HEK293 (cell line): ENCODE data around the gene C2orf78.

Source experiments
- CTCF ChIA-PET: fragments of 350-600 bp; formaldehyde crosslinking; extraction: SDS; loops from one replicate; lab custom pipeline; 2021; ENCODE audit warnings: antibody characterized with exemption; lab: Yijun Ruan, JAX
- POLR2A ChIA-PET: fragments of 300-600 bp; formaldehyde crosslinking; extraction: SDS; loops from one replicate; lab custom pipeline; 2020; ENCODE audit warnings: antibody characterized with exemption, inconsistent platforms; lab: Yijun Ruan, JAX
- H3K27ac ChIP-seq: fragments of 200-500 bp; sonication (Bioruptor generic); 2 replicates; pipeline ENCODE4 v1.5.1; 2014; ENCODE audit warnings: low read depth, low read length, control low read depth, inconsistent platforms; ENCODE audit errors: extremely low read depth
- H3K36me3 ChIP-seq, 2 experiments: fragments of 200-500 bp in 1 of 2; sonication (Bioruptor generic) in 1 of 2; 1 replicate in 1 of 2; 2 replicates in 1 of 2; pipeline ENCODE4 v1.5.1; 2014 to 2017; ENCODE audit warnings: inconsistent platforms in 2 of 2, low read length in 2 of 2; ENCODE audit not compliant: control insufficient read depth in 2 of 2, insufficient read depth in 1 of 2
- H3K4me1 ChIP-seq: fragments of 200-500 bp; sonication (Bioruptor generic); 2 replicates; pipeline ENCODE4 v1.5.1; 2014; ENCODE audit warnings: mild to moderate bottlenecking, low read length, inconsistent platforms; ENCODE audit not compliant: control insufficient read depth, insufficient read depth
- H3K4me3 ChIP-seq: 2 replicates; pipeline ENCODE4 v1.5.1; 2011; ENCODE audit warnings: low read depth, mild to moderate bottlenecking, control low read depth, low read length, moderate library complexity
- H3K9me3 ChIP-seq: fragments of 200-500 bp; sonication (Bioruptor generic); 2 replicates; pipeline ENCODE4 v1.5.1; 2014; ENCODE audit warnings: low read depth, low read length, inconsistent platforms; ENCODE audit not compliant: control insufficient read depth, insufficient read depth
- HOXA7 ChIP-seq: sonication (generic); formaldehyde crosslinking; IDR thresholded peaks from 2 replicates; pipeline ENCODE4 v1.8.1; 2022; ENCODE audit warnings: missing genetic modification reagents, borderline replicate concordance
- KLF1 ChIP-seq: fragments of 450-650 bp; formaldehyde crosslinking; IDR thresholded peaks from 2 replicates; pipeline ENCODE4 v1.5.1; 2016; ENCODE audit warnings: missing biosample characterization, missing genetic modification characterization
- SCRT1 ChIP-seq: fragments of 450-650 bp; formaldehyde crosslinking; IDR thresholded peaks from 2 replicates; pipeline ENCODE4 v1.5.1; 2016; ENCODE audit warnings: missing biosample characterization, missing genetic modification characterization, borderline replicate concordance
- ZNF10 ChIP-seq: fragments of 450-650 bp; formaldehyde crosslinking; IDR thresholded peaks from 2 replicates; pipeline ENCODE4 v1.5.1; 2017; ENCODE audit warnings: missing biosample characterization, missing genetic modification characterization
- ZNF202 ChIP-seq: fragments of 450-650 bp; formaldehyde crosslinking; IDR thresholded peaks from 2 replicates; pipeline ENCODE4 v1.5.1; 2016; ENCODE audit warnings: missing biosample characterization, missing genetic modification characterization, borderline replicate concordance
- ZNF221 ChIP-seq: fragments of 450-650 bp; formaldehyde crosslinking; IDR thresholded peaks from 2 replicates; pipeline ENCODE4 v1.5.1; 2017; ENCODE audit warnings: missing biosample characterization, missing genetic modification characterization, borderline replicate concordance
- ZNF248 ChIP-seq: fragments of 450-650 bp; formaldehyde crosslinking; IDR thresholded peaks from 2 replicates; pipeline ENCODE4 v1.5.1; 2017; ENCODE audit warnings: missing biosample characterization, missing genetic modification characterization
- ZNF274 ChIP-seq, 2 experiments: fragments of 200-500 bp in 1 of 2; fragments of 450-650 bp in 1 of 2; sonication (Bioruptor generic) in 1 of 2; formaldehyde crosslinking in 1 of 2; IDR thresholded peaks; 2 replicates each; pipeline versions ENCODE4 v1.5.1 to v1.6.1; 2014 to 2016; ENCODE audit warnings: borderline replicate concordance in 1 of 2, inconsistent platforms in 1 of 2, low read length in 1 of 2, missing biosample characterization in 1 of 2, missing genetic modification characterization in 1 of 2
- ZNF311 ChIP-seq: fragments of 450-650 bp; formaldehyde crosslinking; IDR thresholded peaks from 2 replicates; pipeline ENCODE4 v1.5.1; 2017; ENCODE audit warnings: missing biosample characterization, missing genetic modification characterization, borderline replicate concordance
- ZNF426 ChIP-seq: fragments of 450-650 bp; formaldehyde crosslinking; IDR thresholded peaks from 2 replicates; pipeline ENCODE4 v1.5.1; 2017; ENCODE audit warnings: missing biosample characterization, missing genetic modification characterization, mild to moderate bottlenecking, inconsistent platforms, moderate library complexity
- ZNF529 ChIP-seq: fragments of 450-650 bp; formaldehyde crosslinking; IDR thresholded peaks from 2 replicates; pipeline ENCODE4 v1.5.1; 2017; ENCODE audit warnings: missing genetic modification characterization, missing biosample characterization; ENCODE audit not compliant: insufficient replicate concordance
- ZNF560 ChIP-seq: fragments of 450-650 bp; formaldehyde crosslinking; IDR thresholded peaks from 2 replicates; pipeline ENCODE4 v1.5.1; 2017; ENCODE audit warnings: missing biosample characterization, missing genetic modification characterization, borderline replicate concordance
- ZNF585B ChIP-seq: fragments of 450-650 bp; formaldehyde crosslinking; IDR thresholded peaks from 2 replicates; pipeline ENCODE4 v1.5.1; 2016; ENCODE audit warnings: missing biosample characterization, missing genetic modification characterization
- ZNF596 ChIP-seq: fragments of 450-650 bp; IDR thresholded peaks from 2 replicates; pipeline ENCODE4 v1.5.0; 2018; ENCODE audit warnings: missing biosample characterization, mild to moderate bottlenecking, missing genetic modification characterization, moderate library complexity
- ZNF600 ChIP-seq: fragments of 450-650 bp; formaldehyde crosslinking; IDR thresholded peaks from 2 replicates; pipeline ENCODE4 v1.5.1; 2016; ENCODE audit warnings: missing biosample characterization, missing genetic modification characterization
- ZNF623 ChIP-seq: fragments of 450-650 bp; formaldehyde crosslinking; IDR thresholded peaks from 2 replicates; pipeline ENCODE4 v1.5.1; 2016; ENCODE audit warnings: missing biosample characterization, missing genetic modification characterization
- ZNF664 ChIP-seq: fragments of 450-650 bp; formaldehyde crosslinking; IDR thresholded peaks from 2 replicates; pipeline ENCODE4 v1.5.1; 2016; ENCODE audit warnings: missing biosample characterization, missing genetic modification characterization
- ZNF747 ChIP-seq: fragments of 450-650 bp; formaldehyde crosslinking; IDR thresholded peaks from 2 replicates; pipeline ENCODE4 v1.5.1; 2016; ENCODE audit warnings: missing biosample characterization, missing genetic modification characterization
- ZNF777 ChIP-seq: fragments of 450-650 bp; formaldehyde crosslinking; IDR thresholded peaks from 2 replicates; pipeline ENCODE4 v1.5.1; 2017; ENCODE audit warnings: missing biosample characterization, missing genetic modification characterization, borderline replicate concordance
- TF ChIP-seq, protein P1 (sequence below): fragments of 450-650 bp; formaldehyde crosslinking; IDR thresholded peaks from 2 replicates; pipeline ENCODE4 v1.5.1; 2016; ENCODE audit warnings: missing biosample characterization, missing genetic modification characterization, low read depth
- TF ChIP-seq, protein P2 (sequence below): fragments of 450-650 bp; formaldehyde crosslinking; IDR thresholded peaks from 2 replicates; pipeline ENCODE4 v1.5.1; 2016; ENCODE audit warnings: missing biosample characterization, missing genetic modification characterization
- TF ChIP-seq, protein P3 (sequence below): fragments of 450-650 bp; formaldehyde crosslinking; IDR thresholded peaks from 2 replicates; pipeline ENCODE4 v1.5.1; 2016; ENCODE audit warnings: missing biosample characterization, missing genetic modification characterization

C2orf78 gene

DNA sequence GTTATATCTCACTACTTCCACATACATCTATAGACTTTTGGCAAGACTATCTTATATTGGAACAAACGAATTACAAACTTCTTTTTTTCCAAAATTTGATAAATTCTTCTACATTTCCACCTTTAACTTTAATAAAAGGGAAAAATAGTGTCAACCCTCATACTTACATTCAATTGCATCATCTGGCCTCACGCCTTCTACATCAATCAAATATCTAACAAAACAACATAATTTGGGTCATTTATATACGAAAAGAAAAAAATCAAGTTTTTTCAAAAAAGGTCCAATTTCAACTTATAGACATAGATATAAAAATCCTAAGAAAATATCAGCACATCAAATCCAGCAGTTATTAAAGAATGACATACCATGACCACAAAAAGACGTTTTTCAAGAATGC is 17.0 kb upstream of the C2orf78 start:
- Histone ChIP-seq H3K4me1 (no peaks in the 10 kb centered on the region), H3K27ac (no peak overlapping the region), H3K36me3 (peaks cover 55 to 87% of the 10 kb centered on the region in 2 experiments), H3K4me3 (no peak overlapping the region), H3K9me3 (no peaks in the 10 kb centered on the region)
- ChIA-PET POLR2A (interaction anchor here (0.6 kb wide), 1 partner anchor 19 kb away, joined by 3 read pairs; no protein-coding TSS in a partner anchor), CTCF (no interaction called here)
- no peak for TF ChIP-seq ZNF596 (tag by site-specific recombination)
- no peak for TF ChIP-seq ZNF777 (tag by site-specific recombination)
- TF ChIP-seq ZNF600, result no peak
- TF ChIP-seq ZNF664 (tag by site-specific recombination), result no peak

DNA sequence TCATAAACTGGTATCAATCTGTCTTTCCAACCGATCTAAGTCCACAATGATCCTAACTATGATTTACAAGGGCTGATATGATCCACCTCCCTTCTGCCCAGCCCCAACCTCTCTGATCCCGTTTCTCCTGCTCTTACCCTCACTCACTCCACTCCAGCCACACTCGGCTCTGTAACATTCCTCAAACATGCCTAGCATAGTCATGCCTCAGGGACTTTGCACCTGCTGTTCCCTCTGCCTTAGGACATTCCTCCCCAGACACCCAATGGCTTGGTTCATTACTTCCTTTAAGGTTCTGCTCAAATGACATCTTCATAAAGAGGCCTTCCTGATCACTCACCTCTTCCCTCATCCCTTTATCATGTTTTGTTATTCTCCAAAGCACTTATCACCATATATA is 13.3 kb upstream of the C2orf78 start:
- CTCF ChIA-PET, result no interaction called here
- H3K27ac ChIP-seq, result no peak overlapping the region
- POLR2A ChIA-PET, result no interaction called here
- no peak overlapping the region for H3K4me3 ChIP-seq
- TF ChIP-seq ZNF274 (IDR thresholded peaks at IDR 0.05; ENCODE audit: low read length), result no peak
- no peak for TF ChIP-seq ZNF274 (tag by site-specific recombination; IDR thresholded peaks at IDR 0.05; ENCODE audit: borderline replicate concordance)
- TF ChIP-seq ZNF623 (tag by site-specific recombination), result peak; percentile 81
- TF ChIP-seq, all 188 proteins: peak for 1
- Histone ChIP-seq H3K9me3 (no peaks in the 10 kb centered on the region), H3K36me3 (peaks cover 54 to 87% of the 10 kb centered on the region in 2 experiments), H3K4me1 (no peaks in the 10 kb centered on the region)

DNA sequence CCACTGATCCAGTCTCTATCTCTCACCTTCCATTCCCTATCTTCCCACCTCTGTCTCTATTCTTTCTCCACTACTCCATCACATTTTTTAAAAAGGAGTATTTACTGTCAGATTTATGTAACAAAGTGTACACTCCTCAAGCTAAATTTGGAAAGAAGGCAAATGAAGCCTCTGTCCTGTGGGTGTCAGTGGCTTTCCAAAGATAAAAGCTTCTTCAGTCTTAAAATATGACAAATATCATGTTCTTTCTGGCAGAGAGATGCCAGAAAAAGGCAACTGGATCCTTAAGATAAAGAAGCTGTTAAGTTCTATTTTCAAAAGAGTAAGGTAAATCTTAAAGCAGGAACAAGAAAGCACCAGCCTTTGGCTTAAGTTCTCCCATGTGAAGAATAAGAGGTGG is 11.2 kb upstream of the C2orf78 start:
- H3K27ac ChIP-seq, result no peak overlapping the region
- no peak overlapping the region for H3K4me3 ChIP-seq
- POLR2A ChIA-PET, result no interaction called here
- no peaks in the 10 kb centered on the region for H3K4me1 ChIP-seq
- CTCF ChIA-PET, result no interaction called here
- H3K36me3 ChIP-seq, result peaks cover 48 to 86% of the 10 kb centered on the region in 2 experiments
- TF ChIP-seq ZNF202, result no peak
- no peak for TF ChIP-seq HOXA7
- TF ChIP-seq ZNF311 (tag by site-specific recombination), result no peak
- no peak for TF ChIP-seq ZNF585B
- no peak for TF ChIP-seq ZNF529 (tag by site-specific recombination)
- TF ChIP-seq, protein P1, sequence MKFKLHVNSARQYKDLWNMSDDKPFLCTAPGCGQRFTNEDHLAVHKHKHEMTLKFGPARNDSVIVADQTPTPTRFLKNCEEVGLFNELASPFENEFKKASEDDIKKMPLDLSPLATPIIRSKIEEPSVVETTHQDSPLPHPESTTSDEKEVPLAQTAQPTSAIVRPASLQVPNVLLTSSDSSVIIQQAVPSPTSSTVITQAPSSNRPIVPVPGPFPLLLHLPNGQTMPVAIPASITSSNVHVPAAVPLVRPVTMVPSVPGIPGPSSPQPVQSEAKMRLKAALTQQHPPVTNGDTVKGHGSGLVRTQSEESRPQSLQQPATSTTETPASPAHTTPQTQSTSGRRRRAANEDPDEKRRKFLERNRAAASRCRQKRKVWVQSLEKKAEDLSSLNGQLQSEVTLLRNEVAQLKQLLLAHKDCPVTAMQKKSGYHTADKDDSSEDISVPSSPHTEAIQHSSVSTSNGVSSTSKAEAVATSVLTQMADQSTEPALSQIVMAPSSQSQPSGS (tag by site-specific recombination), result no peak
- no peak for TF ChIP-seq ZNF10 (tag by site-specific recombination)
- TF ChIP-seq KLF1, result no peak
- TF ChIP-seq SCRT1, result no peak
- TF ChIP-seq ZNF777 (tag by site-specific recombination), result no peak
- TF ChIP-seq ZNF747 (tag by site-specific recombination), result no peak
- TF ChIP-seq ZNF623 (tag by site-specific recombination), result no peak
- TF ChIP-seq ZNF221, result no peak
- no peaks in the 10 kb centered on the region for H3K9me3 ChIP-seq

DNA sequence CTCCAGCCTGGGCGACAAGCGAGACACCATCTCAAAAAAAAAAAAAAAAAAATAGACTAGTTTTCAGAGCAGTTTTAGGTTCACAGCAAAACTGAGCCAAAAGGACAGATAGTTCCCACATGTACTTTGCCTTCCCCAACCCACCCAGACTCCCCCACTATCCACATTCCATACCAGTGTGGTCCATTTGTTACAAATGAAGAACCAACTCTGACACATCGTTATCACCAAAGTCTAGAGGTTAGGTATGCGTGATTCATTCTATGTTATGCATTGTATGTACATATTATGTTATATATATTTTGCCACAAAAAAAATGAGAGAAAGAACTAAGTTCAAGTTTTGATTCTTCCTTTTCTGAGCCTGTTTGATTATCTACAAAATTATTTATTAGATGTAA is 7.6 kb upstream of the C2orf78 start:
- Histone ChIP-seq H3K27ac (no peak overlapping the region), H3K4me3 (no peak overlapping the region), H3K36me3 (peaks cover 34 to 52% of the 10 kb centered on the region in 2 experiments), H3K9me3 (no peaks in the 10 kb centered on the region), H3K4me1 (no peaks in the 10 kb centered on the region)
- CTCF ChIA-PET, result interaction anchor here (0.5 to 1.7 kb wide), 3 partner anchors 375 to 669 kb away, joined by 3 to 4 read pairs (median 3); no protein-coding TSS in a partner anchor
- TF ChIP-seq, protein P2, sequence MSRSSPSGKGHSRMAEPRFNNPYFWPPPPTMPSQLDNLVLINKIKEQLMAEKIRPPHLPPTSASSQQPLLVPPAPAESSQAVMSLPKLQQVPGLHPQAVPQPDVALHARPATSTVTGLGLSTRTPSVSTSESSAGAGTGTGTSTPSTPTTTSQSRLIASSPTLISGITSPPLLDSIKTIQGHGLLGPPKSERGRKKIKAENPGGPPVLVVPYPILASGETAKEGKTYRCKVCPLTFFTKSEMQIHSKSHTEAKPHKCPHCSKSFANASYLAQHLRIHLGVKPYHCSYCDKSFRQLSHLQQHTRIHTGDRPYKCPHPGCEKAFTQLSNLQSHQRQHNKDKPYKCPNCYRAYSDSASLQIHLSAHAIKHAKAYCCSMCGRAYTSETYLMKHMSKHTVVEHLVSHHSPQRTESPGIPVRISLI (tag by site-specific recombination), result no peak
- no peak for TF ChIP-seq ZNF426 (tag by site-specific recombination)
- TF ChIP-seq, protein P3, sequence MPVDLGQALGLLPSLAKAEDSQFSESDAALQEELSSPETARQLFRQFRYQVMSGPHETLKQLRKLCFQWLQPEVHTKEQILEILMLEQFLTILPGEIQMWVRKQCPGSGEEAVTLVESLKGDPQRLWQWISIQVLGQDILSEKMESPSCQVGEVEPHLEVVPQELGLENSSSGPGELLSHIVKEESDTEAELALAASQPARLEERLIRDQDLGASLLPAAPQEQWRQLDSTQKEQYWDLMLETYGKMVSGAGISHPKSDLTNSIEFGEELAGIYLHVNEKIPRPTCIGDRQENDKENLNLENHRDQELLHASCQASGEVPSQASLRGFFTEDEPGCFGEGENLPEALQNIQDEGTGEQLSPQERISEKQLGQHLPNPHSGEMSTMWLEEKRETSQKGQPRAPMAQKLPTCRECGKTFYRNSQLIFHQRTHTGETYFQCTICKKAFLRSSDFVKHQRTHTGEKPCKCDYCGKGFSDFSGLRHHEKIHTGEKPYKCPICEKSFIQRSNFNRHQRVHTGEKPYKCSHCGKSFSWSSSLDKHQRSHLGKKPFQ (tag by site-specific recombination), result no peak
- TF ChIP-seq ZNF248 (tag by site-specific recombination), result no peak
- no peak for TF ChIP-seq ZNF560 (tag by site-specific recombination)
- POLR2A ChIA-PET, result no interaction called here
